Activated T-cell treated with anti-CD3 and anti-CD28 coated beads, Interleukin-2, amount 50 U/mL, for 24 hours (primary cell): ENCODE measurements around the gene PSMA3.

Experiments
- DNase-seq: peaks from one replicate; pipeline ENCODE4 v3.0.0-alpha.2; 2020
- H3K27ac Mint-ChIP-seq: 2 replicates; pipeline ENCODE4 v1.8.0; 2020; ENCODE audit warnings: mild to moderate bottlenecking, mixed read lengths
- H3K27me3 Mint-ChIP-seq: 2 replicates; pipeline ENCODE4 v1.8.0; 2020; ENCODE audit warnings: mixed read lengths
- H3K36me3 Mint-ChIP-seq: 2 replicates; pipeline ENCODE4 v1.8.0; 2020; ENCODE audit warnings: low read depth, mixed read lengths
- H3K4me1 Mint-ChIP-seq: 2 replicates; pipeline ENCODE4 v1.8.0; 2020; ENCODE audit warnings: low read depth, mixed read lengths
- H3K4me3 Mint-ChIP-seq: 2 replicates; pipeline ENCODE4 v1.8.0; 2020; ENCODE audit warnings: mild to moderate bottlenecking, moderate library complexity, mixed read lengths
- H3K9me3 Mint-ChIP-seq: 2 replicates; pipeline ENCODE4 v1.8.0; 2020; ENCODE audit warnings: mixed read lengths

The PSMA3 gene

DNA sequence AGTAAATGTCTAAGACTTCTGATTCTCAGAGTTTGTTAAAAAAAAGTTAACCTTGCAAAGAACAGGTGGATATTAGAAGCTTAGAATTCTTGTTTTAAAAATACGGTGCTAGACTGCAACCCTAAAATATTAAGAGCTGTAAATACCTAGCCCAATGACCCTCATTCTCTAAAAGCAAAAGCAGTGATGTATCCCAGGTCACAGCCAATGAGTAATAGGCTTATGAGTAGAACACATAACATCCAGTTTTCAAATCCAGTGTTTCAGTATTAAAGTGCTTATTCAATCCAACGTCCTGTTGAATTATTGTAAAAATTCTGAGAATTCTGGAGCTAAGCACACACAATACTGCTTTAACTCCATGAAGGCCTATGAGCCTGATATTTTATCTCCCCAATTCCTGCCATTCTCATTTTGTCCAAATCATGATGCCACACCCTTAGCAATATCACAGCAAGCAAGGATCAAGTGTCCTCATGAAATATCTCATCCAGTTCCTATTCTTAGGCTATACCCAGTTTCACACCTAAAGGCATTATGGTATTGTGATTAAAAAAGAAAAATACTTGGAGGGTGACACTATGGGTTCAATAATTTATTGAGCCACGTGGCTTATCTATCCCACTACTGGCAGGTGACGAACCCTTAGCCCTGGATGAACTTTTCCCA, 38.4 kb downstream of the PSMA3 start:
- Mint-ChIP-seq H3K4me1 (peaks cover 68% of the 10 kb centered on the region), H3K36me3 (peaks cover 99% of the 10 kb centered on the region), H3K27me3 (no peaks in the 10 kb centered on the region), H3K9me3 (no peaks in the 10 kb centered on the region), H3K4me3 (no peak overlapping the region), H3K27ac (peak overlapping the region; percentile 97)
- no peak for DNase-seq

DNA sequence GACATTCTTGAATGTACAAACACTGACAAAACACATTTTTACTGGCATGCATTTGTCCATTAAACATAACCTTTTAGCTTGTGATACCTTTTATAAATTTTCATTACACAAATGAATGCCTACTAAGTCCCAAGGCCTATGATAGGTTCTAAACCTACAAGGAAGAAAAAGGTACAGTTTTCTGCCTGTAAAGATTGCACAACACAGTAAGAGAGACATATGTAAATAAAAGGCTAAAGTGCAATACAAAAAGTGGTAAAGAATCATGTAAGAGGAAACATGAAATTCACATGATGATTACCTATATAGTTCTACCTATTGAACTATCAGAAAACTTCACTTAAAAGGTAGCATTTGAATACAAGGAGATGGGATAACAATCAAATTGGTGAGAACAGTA, 39.1 kb downstream of the PSMA3 start:
- peak overlapping the region; percentile 97 for H3K27ac Mint-ChIP-seq
- no peaks in the 10 kb centered on the region for H3K27me3 Mint-ChIP-seq
- H3K36me3 Mint-ChIP-seq, result peaks cover 99% of the 10 kb centered on the region
- H3K4me3 Mint-ChIP-seq, result no peak overlapping the region
- H3K4me1 Mint-ChIP-seq, result peaks cover 75% of the 10 kb centered on the region
- DNase-seq, result no peak
- H3K9me3 Mint-ChIP-seq, result no peaks in the 10 kb centered on the region

DNA sequence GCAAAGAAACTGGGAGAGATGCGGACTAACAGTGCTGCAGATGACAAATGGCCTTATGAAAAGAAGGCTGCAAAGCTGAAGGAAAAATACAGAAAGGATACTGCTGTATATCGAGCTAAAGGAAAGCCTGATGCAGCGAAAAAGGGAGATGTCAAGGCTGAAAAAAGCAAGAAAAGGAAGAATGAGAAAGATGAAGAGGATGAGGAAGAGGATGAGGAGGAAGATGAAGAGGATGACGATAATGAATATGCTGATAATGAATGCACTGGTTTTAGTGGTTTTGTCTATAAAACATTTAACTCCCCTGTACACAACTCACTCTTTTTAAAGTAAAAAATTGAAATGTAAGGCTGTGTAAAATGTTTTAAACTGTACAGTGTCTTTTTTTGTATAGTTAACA, 40.5 kb downstream of the PSMA3 start:
- Mint-ChIP-seq H3K4me3 (no peak overlapping the region), H3K9me3 (no peaks in the 10 kb centered on the region), H3K4me1 (peaks cover 82% of the 10 kb centered on the region), H3K27me3 (no peaks in the 10 kb centered on the region), H3K27ac (peak overlapping the region; percentile 81), H3K36me3 (peaks cover 99% of the 10 kb centered on the region)
- DNase-seq, result no peak

DNA sequence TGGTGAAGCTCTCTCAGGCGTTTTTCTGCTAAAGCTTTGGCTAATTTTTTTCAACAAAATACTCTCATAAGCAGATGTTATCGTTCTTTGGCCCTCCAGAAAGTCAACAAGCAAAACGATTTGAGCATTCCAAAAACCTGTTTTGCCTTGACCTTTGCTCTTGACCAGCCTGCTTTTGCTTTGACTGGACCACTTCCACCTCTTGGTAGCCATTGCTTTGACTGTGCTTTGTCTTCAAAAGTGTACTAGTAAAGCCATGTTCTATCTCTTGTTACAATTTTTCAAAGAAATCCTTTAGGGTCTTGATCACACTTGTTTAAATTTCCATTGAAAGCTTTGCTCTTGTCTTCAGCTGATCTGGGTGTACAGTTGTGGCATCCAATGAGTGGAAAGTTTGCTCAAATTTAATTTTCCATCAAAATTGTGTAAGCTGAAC, 43.0 kb downstream of the PSMA3 start:
- no peaks in the 10 kb centered on the region for H3K9me3 Mint-ChIP-seq
- peak overlapping the region; percentile 12 for H3K27ac Mint-ChIP-seq
- H3K4me3 Mint-ChIP-seq, result no peak overlapping the region
- peaks cover 73% of the 10 kb centered on the region for H3K4me1 Mint-ChIP-seq
- no peaks in the 10 kb centered on the region for H3K27me3 Mint-ChIP-seq
- DNase-seq, result no peak
- H3K36me3 Mint-ChIP-seq, result peaks cover 93% of the 10 kb centered on the region

DNA sequence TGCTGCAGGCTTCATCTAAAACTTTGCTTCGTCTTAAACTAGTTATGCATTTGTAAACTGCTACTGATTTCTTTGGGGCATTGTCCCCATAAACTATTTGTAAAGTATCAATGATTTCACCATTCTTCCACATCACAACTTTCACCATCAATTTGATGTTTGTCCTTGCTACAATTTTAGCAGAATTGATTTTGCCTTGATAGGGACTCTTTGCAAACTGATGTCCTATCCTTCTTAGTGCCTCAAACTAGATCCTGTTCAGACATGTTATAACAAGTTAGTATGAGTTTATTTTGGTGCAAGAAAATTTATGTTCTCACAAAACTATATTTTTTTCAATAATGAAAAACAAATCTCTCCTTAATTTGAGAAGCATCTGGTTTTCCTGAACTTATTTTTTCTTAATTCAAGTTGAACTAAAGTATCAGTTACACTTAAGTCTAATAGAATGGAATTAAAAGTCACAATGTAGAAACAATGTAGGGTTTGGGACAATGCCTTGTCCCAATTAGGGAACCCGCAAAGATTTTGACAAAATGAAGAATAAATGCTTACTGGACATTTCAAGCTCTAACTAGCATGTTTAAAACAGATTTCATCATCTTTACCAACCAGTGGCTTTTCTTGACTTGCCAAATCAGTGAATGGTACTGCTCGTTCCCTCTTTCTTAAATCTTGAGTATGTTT, 43.6 kb downstream of the PSMA3 start:
- no peak for DNase-seq
- H3K36me3 Mint-ChIP-seq, result peaks cover 93% of the 10 kb centered on the region
- H3K27me3 Mint-ChIP-seq, result no peaks in the 10 kb centered on the region
- peak overlapping the region; percentile 74 for H3K27ac Mint-ChIP-seq
- H3K4me3 Mint-ChIP-seq, result no peak overlapping the region
- H3K9me3 Mint-ChIP-seq, result no peaks in the 10 kb centered on the region
- H3K4me1 Mint-ChIP-seq, result peaks cover 72% of the 10 kb centered on the region

DNA sequence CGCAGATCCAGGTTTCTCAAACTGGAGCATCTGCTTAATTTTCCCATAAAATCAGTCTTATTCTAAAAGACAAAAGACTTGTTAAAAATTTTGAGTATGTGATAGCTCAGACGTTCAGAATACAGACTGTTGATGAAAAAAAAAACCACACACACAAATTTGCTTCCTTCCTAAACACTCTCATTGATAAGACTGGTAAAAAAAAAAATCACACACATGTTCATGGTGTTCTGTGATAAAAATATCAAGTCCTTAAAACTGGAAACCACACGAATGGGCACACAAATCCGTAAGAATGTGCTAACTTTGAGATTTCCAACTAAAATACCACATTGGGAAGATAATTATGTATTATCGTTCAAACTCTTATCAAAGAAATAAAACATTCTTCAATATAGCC, 47.0 kb downstream of the PSMA3 start:
- no peaks in the 10 kb centered on the region for H3K27me3 Mint-ChIP-seq
- H3K27ac Mint-ChIP-seq, result peak overlapping the region; percentile 55
- H3K36me3 Mint-ChIP-seq, result peaks cover 90% of the 10 kb centered on the region
- no peak overlapping the region for H3K4me3 Mint-ChIP-seq
- DNase-seq, result no peak
- peaks cover 78% of the 10 kb centered on the region for H3K4me1 Mint-ChIP-seq
- no peaks in the 10 kb centered on the region for H3K9me3 Mint-ChIP-seq

DNA sequence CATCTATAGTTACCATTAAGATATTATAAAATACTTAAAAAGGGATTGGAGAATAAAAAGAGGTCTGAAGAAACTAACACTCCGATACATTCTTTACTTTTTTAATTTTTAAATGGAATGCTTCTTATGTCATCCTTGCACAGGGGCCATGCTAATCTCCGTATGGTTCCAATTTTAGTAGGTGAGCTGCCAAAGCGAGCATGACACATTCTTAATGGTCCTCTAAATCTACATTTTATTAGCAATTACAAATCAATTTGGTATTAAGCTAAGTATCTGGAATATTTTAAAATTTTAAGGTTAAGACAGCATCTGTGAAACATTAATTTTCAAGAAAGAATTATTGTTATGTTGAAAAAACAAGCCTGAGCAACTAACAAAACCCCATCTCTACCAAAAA, 47.5 kb downstream of the PSMA3 start:
- no peak for DNase-seq
- peak overlapping the region; percentile 21 for H3K4me3 Mint-ChIP-seq
- H3K9me3 Mint-ChIP-seq, result no peaks in the 10 kb centered on the region
- peaks cover 85% of the 10 kb centered on the region for H3K36me3 Mint-ChIP-seq
- no peaks in the 10 kb centered on the region for H3K27me3 Mint-ChIP-seq
- peaks cover 79% of the 10 kb centered on the region for H3K4me1 Mint-ChIP-seq
- no peak overlapping the region for H3K27ac Mint-ChIP-seq

DNA sequence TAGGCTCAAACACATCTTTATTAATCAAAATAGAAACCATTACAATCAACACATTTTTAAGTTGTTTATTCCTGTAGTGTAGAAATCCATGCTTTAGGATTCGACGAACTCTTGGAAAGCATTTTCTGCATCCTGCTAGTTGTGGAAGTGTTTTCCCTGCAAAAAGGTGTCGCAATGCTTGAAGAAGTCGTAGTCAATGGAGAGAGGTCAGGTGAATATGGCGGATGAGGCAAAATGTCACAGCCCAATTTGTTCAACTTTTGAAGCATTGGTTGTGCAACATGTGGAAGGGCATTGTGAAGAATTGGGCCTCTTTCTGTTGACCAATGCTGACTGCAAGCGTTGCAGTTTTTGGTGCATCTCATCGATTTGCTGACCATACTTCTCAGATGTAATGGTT, 49.6 kb downstream of the PSMA3 start:
- H3K27me3 Mint-ChIP-seq, result no peaks in the 10 kb centered on the region
- H3K4me3 Mint-ChIP-seq, result no peak overlapping the region
- peak overlapping the region; percentile 63 for H3K27ac Mint-ChIP-seq
- peaks cover 59% of the 10 kb centered on the region for H3K4me1 Mint-ChIP-seq
- DNase-seq, result no peak
- peaks cover 65% of the 10 kb centered on the region for H3K36me3 Mint-ChIP-seq
- no peaks in the 10 kb centered on the region for H3K9me3 Mint-ChIP-seq

DNA sequence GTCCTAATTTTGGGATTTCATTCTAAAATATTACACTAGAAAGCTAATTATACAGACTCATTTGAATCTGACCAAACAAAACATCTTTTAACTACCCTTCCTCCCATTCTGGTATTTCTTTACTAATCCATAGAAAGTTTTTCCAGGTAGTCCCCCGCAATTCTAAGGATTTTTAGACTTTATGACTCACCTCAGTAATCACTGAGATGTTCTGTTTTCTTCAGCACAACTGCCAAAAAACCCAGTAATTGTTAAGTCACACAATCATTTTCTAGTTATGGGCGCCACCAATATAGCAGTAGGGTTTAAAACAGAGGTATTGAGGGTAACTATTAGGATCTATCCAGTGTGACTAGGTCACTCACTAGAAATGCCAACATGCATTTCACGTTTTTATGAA, 52.1 kb downstream of the PSMA3 start:
- H3K27me3 Mint-ChIP-seq, result no peaks in the 10 kb centered on the region
- H3K4me3 Mint-ChIP-seq, result no peak overlapping the region
- no peak for DNase-seq
- peaks cover 56% of the 10 kb centered on the region for H3K36me3 Mint-ChIP-seq
- H3K9me3 Mint-ChIP-seq, result no peaks in the 10 kb centered on the region
- no peak overlapping the region for H3K27ac Mint-ChIP-seq
- peaks cover 53% of the 10 kb centered on the region for H3K4me1 Mint-ChIP-seq

DNA sequence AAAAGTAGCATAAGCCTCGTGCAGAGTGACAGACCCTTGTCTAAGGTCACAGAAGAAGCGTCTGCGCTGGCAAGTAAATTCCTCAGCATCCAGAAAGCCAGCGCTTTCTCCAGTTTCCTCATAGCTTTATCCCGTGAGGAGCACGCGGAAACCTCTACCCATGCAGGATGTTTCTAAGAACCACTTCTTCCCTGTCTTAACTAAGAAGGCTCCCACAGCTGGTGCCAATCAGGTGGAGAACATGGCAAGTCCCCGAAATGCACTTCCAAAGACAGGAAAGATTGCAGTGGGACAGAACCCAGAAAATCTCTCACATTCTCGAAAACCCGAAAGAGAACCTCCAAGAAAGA, 52.7 kb downstream of the PSMA3 start:
- DNase-seq, result no peak
- Mint-ChIP-seq H3K36me3 (peaks cover 57% of the 10 kb centered on the region), H3K4me1 (peaks cover 52% of the 10 kb centered on the region), H3K27me3 (no peaks in the 10 kb centered on the region), H3K9me3 (no peaks in the 10 kb centered on the region), H3K4me3 (no peak overlapping the region), H3K27ac (no peak overlapping the region)

DNA sequence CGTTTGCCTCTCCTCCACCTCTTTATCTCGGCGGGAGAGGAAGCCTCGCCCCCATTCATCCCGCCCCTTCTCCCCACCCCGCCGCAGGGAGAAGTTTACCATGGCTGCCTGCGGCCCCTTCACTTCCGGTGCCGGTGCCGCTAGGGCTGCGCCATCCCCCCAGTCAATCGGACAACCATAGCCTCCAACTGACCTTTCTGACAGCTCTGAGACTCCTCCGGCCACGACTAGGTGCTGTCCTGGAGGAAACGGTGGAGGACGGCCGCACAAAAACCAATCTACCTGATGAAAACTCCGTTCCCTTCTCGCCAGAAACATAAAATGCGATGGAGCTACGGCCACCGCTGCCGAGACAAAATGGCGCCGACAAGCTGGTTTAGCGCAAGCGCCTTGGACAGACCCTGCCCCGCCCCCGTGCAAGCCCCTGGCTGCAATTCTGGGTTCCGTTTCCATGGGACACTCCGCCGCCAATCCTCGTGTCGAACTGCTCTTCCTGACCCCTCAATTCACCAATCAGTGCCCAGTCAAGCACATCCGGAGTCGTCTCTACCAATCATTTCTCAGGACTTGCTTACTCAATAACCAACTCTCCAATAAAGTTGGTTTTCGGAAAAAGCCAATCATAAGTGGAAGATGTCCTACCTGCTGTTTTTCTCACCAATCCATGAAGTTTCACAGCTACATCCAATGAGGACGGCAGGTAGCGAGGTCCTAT, 53.3 kb downstream of the PSMA3 start:
- H3K9me3 Mint-ChIP-seq, result no peaks in the 10 kb centered on the region
- DNase-seq, result peak; percentile 96
- peaks cover 48% of the 10 kb centered on the region for H3K4me1 Mint-ChIP-seq
- H3K27me3 Mint-ChIP-seq, result no peaks in the 10 kb centered on the region
- no peak overlapping the region for H3K27ac Mint-ChIP-seq
- peaks cover 56% of the 10 kb centered on the region for H3K36me3 Mint-ChIP-seq
- no peak overlapping the region for H3K4me3 Mint-ChIP-seq

DNA sequence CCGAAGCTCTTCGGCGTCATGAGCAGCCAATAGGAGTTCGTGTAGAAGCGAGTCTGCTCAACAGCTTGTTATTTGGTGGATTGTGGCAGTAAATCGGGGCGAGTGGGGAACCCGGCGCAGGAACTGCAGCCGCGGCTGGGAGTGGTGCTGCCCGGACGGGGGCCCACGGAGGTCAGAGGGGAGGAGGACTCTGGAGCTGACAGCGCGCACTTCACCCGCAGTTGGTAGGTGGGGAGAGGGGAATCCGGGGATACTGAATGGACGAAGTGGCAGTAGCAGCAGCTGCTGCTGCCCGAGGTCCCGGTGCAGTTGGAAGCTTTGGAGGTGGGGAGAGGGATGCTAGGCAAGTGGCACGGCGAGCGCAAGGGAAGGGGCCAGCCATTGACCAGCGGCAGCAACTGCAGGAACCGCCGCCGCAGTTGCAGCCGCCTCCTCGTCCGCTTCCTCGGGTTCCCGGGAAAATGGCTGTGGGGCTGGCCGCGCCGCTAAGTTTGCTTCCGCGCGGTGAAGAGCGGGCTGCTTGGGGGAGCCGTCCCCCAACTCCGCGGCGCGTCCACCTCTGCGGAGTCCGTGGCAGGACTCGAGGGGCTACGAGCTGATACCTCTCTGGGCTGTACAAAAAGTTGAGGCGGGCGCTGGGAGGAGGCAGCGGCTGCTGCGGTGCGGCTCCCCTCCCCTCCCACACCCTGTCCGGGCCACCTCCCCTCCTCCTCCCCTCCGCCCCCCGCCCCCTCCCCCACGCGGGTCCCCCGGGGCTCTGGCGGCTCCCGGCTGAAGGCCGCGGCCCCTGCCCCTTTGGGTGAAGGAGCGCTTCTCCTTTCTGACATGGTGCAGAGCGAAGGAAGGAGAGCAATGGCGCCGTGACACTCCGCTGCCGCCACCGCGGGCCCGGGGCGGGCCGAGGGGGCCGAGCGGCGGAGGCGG, 54.1 kb downstream of the PSMA3 start, which contains the start of gene ARID4A:
Gene ARID4A, plus strand, starts transcription at position 79 of the 924 bp plus-strand sequence. CDS start 1,300 bp downstream, outside the sequence.
- peak within 1 kb of the TSS; percentile 96 for H3K27ac Mint-ChIP-seq
- no peaks in the 10 kb centered on the region for H3K27me3 Mint-ChIP-seq
- H3K4me3 Mint-ChIP-seq, result no peak within 1 kb of the TSS
- peaks cover 56% of the 10 kb centered on the region for H3K36me3 Mint-ChIP-seq
- H3K4me1 Mint-ChIP-seq, result peaks cover 48% of the 10 kb centered on the region
- no peaks in the 10 kb centered on the region for H3K9me3 Mint-ChIP-seq
- peak; percentile 80 for DNase-seq

DNA sequence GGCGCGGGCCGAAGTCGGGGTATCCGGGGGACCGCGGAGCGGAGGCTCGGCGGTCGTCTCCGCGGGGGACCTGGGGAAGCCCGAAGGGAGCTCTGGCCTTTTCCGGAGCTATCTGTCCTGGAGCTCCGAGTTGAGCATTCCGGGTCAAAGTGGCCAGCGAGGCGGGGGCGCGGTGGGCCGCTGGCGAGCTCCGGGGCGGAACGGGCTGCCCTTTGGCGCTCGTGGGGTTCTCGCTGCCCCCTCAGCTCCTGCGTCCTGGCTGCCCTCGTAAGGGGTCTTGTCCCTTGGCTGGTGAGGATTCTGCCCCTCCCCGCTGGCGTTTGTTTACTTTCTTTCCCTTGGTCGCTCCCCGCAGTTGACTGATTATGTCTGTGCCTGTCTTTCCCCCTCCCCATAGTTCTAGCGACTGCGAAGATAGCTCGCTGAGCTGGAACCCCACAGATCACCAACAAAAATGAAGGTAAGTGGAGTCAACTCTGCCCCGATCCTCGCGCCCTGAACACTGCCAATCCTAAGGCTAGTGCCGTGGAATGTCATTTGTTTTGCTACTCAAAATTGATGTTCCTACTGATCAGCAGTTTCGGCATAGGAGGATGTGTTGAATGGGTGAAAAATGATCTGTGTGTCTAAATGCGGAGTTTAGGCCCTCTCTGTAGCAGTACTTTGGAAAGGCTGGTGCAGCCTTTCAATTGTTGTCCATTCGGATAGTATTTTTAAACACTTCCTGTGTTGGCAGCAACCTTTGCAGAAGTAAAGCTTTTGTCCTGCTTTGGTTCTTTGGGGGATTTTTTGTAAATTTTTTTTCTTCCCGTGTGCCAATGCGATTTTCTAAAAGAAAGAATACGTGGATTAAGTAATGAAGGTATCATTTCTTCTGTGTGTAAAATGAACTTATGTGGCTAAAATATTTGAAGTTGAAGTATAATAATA, 55.0 kb downstream of the PSMA3 start:
- H3K9me3 Mint-ChIP-seq, result no peaks in the 10 kb centered on the region
- H3K36me3 Mint-ChIP-seq, result peaks cover 52% of the 10 kb centered on the region
- no peaks in the 10 kb centered on the region for H3K27me3 Mint-ChIP-seq
- H3K4me1 Mint-ChIP-seq, result peaks cover 39% of the 10 kb centered on the region
- H3K27ac Mint-ChIP-seq, result peak overlapping the region; percentile 96
- no peak overlapping the region for H3K4me3 Mint-ChIP-seq
- DNase-seq, result no peak
